A549 (cell line): ENCODE measurements around the gene SNCAIP. TPM values are rescaled to one million over a fixed set of nuclear protein-coding genes. Genes with fewer than 3 reads are reported as not detected.

Experiments used
- ATAC-seq, 2 experiments: fragments of 200-7000 bp in 1 of 2; fragments of >200 bp in 1 of 2; cut with Nextera tagmentation in 1 of 2; cut with Tn5 transposase in 1 of 2; 3 replicates each; pipeline versions ENCODE4 v1.8.0 to v1.9.1; 2018 to 2020; ENCODE audit warnings: mild to moderate bottlenecking in 1 of 2, moderate library complexity in 1 of 2
- CTCF ChIA-PET: fragments of 300-600 bp; sonication (Branson Sonifier 250); formaldehyde crosslinking; extraction: SDS; loops from one replicate; lab custom pipeline; 2021; ENCODE audit warnings: antibody characterized with exemption, inconsistent platforms; lab: Yijun Ruan, JAX
- POLR2A ChIA-PET: fragments of 350-600 bp; formaldehyde crosslinking; extraction: SDS; loops from one replicate; lab custom pipeline; 2021; ENCODE audit warnings: antibody characterized with exemption, inconsistent platforms; lab: Yijun Ruan, JAX
- DNase-seq, 2 experiments: peaks; one replicate each; pipeline versions ENCODE4 v3.0.0 to v3.0.0-alpha.2; 2011 to 2016; ENCODE audit warnings: low read depth in 1 of 2, low spot score in 1 of 2
- FAIRE-seq: peaks from 2 replicates; lab custom pipeline; 2011; peaks lifted over from hg19 to GRCh38; lab: Jason Lieb, UNC
- H3K27ac ChIP-seq, 2 experiments: fragments of >200 bp; sonication (Bioruptor Twin); formaldehyde crosslinking; 3 replicates each; pipeline ENCODE4 v1.5.1; 2016 to 2017
- H3K4me1 ChIP-seq: fragments of >200 bp; sonication (Bioruptor Twin); formaldehyde crosslinking; 3 replicates; pipeline ENCODE4 v1.6.1; 2016
- H3K4me2 ChIP-seq: fragments of >200 bp; sonication (Bioruptor Twin); formaldehyde crosslinking; 3 replicates; pipeline ENCODE4 v1.6.1; 2016
- H3K4me3 ChIP-seq: fragments of >200 bp; sonication (Bioruptor Twin); formaldehyde crosslinking; 3 replicates; pipeline ENCODE4 v1.5.1; 2016
- H3K9me3 ChIP-seq: fragments of >200 bp; sonication (Bioruptor Twin); formaldehyde crosslinking; 3 replicates; pipeline ENCODE4 v1.6.1; 2016
- BCL3 ChIP-seq: fragments of >200 bp; sonication (Bioruptor Twin); formaldehyde crosslinking; IDR thresholded peaks from 3 replicates; pipeline ENCODE4 v1.6.1; 2016
- BHLHE40 ChIP-seq: IDR thresholded peaks from 2 replicates; pipeline ENCODE4 v1.6.1; 2012; ENCODE audit warnings: low read depth, low read length, inconsistent platforms
- CBX2 ChIP-seq: fragments of 200-600 bp; sonication (generic); IDR thresholded peaks from 2 replicates; pipeline ENCODE4 v1.6.1; 2016; ENCODE audit warnings: low read depth, mild to moderate bottlenecking, borderline replicate concordance
- CBX8 ChIP-seq: fragments of 200-600 bp; sonication (generic); IDR thresholded peaks from 2 replicates; pipeline ENCODE4 v1.6.1; 2016
- CEBPB ChIP-seq, 2 experiments: fragments of >200 bp in 1 of 2; sonication (Bioruptor Twin) in 1 of 2; formaldehyde crosslinking in 1 of 2; IDR thresholded peaks; 2 replicates each; pipeline ENCODE4 v1.6.1; 2012 to 2016
- EHMT2 ChIP-seq: fragments of 200-600 bp; sonication (generic); IDR thresholded peaks from 2 replicates; pipeline ENCODE4 v1.6.1; 2016; ENCODE audit warnings: antibody characterized with exemption, low read depth, mild to moderate bottlenecking, moderate library complexity
- EP300 ChIP-seq, 2 experiments: fragments of >200 bp; sonication (Bioruptor Twin); formaldehyde crosslinking; IDR thresholded peaks; 2 replicates in 1 of 2; 3 replicates in 1 of 2; pipeline ENCODE4 v1.6.1; 2016 to 2017
- FOSB ChIP-seq: fragments of 250-450 bp; sonication (Bioruptor Pico); IDR thresholded peaks from 2 replicates; pipeline ENCODE4 v1.5.0; 2020; ENCODE audit warnings: mild to moderate bottlenecking, moderate library complexity
- HOXA7 ChIP-seq: fragments of 250-450 bp; sonication (Bioruptor Pico); IDR thresholded peaks from 2 replicates; pipeline ENCODE4 v1.5.0; 2020; ENCODE audit warnings: mild to moderate bottlenecking, moderate library complexity
- HOXB5 ChIP-seq: fragments of 250-450 bp; sonication (Bioruptor Pico); IDR thresholded peaks from 2 replicates; pipeline ENCODE4 v1.5.0; 2020; ENCODE audit warnings: mild to moderate bottlenecking, moderate library complexity
- KDM1A ChIP-seq: fragments of 200-600 bp; sonication (generic); IDR thresholded peaks from 2 replicates; pipeline ENCODE4 v1.6.1; 2016; ENCODE audit warnings: low read depth, mild to moderate bottlenecking
- KDM5A ChIP-seq: fragments of 200-600 bp; sonication (generic); IDR thresholded peaks from 2 replicates; pipeline ENCODE4 v1.6.1; 2016; ENCODE audit warnings: antibody characterized with exemption, mild to moderate bottlenecking
- MAFK ChIP-seq: fragments of 450-650 bp; IDR thresholded peaks from 2 replicates; pipeline ENCODE4 v1.6.1; 2014; ENCODE audit not compliant: partially characterized antibody
- MAZ ChIP-seq: fragments of 150-350 bp; IDR thresholded peaks from 2 replicates; pipeline ENCODE4 v1.6.1; 2014; ENCODE audit warnings: antibody characterized with exemption, low read depth, low read length, borderline replicate concordance
- POLR2AphosphoS2 ChIP-seq: conservative IDR thresholded peaks from 2 replicates; pipeline ENCODE4 v1.6.1; 2012; ENCODE audit warnings: low read length, improper control_type of control experiment, inconsistent platforms
- RARB ChIP-seq: fragments of 250-450 bp; sonication (Bioruptor Pico); IDR thresholded peaks from 2 replicates; pipeline ENCODE4 v1.8.0; 2021; ENCODE audit warnings: mild to moderate bottlenecking, moderate library complexity
- SREBF2 ChIP-seq: fragments of 450-650 bp; IDR thresholded peaks from 2 replicates; pipeline ENCODE4 v1.6.1; 2014; ENCODE audit warnings: mild to moderate bottlenecking, moderate library complexity
- TFCP2L1 ChIP-seq: fragments of 250-450 bp; sonication (Bioruptor Pico); IDR thresholded peaks from 2 replicates; pipeline ENCODE4 v1.5.0; 2021; ENCODE audit warnings: mild to moderate bottlenecking
- TP53 ChIP-seq: fragments of 250-450 bp; sonication (Bioruptor Pico); IDR thresholded peaks from 2 replicates; pipeline ENCODE4 v1.5.0; 2021; ENCODE audit warnings: mild to moderate bottlenecking, moderate library complexity
- ZNF302 ChIP-seq: fragments of 250-450 bp; sonication (Bioruptor Pico); IDR thresholded peaks from 2 replicates; pipeline ENCODE4 v1.9.0; 2021; ENCODE audit warnings: inconsistent platforms, mild to moderate bottlenecking, moderate library complexity
- ZSCAN20 ChIP-seq: fragments of 250-450 bp; sonication (Bioruptor Pico); IDR thresholded peaks from 2 replicates; pipeline ENCODE4 v1.8.0; 2022; ENCODE audit warnings: mild to moderate bottlenecking, moderate library complexity
- WGBS: methylation state at CpG from one replicate; pipeline ENCODE4 v1.1.6; 2017; ENCODE audit errors: missing lambda C conversion rate; 5-methylcytosine and 5-hydroxymethylcytosine counted together
- polyA plus RNA-seq, 4 experiments: library from polyadenylated mRNA; depleted of rRNA in 3 of 4; stranded (reverse); fragments of >200 nt; fragmentation: RNase III in 1 of 4; extraction: RNeasy Plus Mini Kit Qiagen cat#74134 plus additional on column Dnase treatment in 1 of 4; gene quantifications; 2 replicates in 3 of 4; 3 replicates in 1 of 4; pipeline ENCODE4 v1.2.3, GENCODE V29; 2011 to 2017
- TF ChIP-seq, protein P1 (sequence below): fragments of 200-600 bp; sonication (generic); IDR thresholded peaks from 2 replicates; pipeline ENCODE4 v1.6.1; 2016; ENCODE audit warnings: antibody characterized with exemption, mild to moderate bottlenecking, moderate library complexity
- TF ChIP-seq, protein P2 (sequence below): IDR thresholded peaks from 2 replicates; pipeline ENCODE4 v1.6.1; 2012
- TF ChIP-seq, protein P3 (sequence below): IDR thresholded peaks from 2 replicates; pipeline ENCODE4 v1.6.1; 2012
- TF ChIP-seq, protein P4 (sequence below): fragments of 250-450 bp; sonication (Bioruptor Pico); IDR thresholded peaks from 2 replicates; pipeline ENCODE4 v1.5.0; 2020; ENCODE audit warnings: low read depth, mild to moderate bottlenecking, moderate library complexity
- TF ChIP-seq, protein P5 (sequence below): fragments of 450-650 bp; IDR thresholded peaks from 2 replicates; pipeline ENCODE4 v1.6.1; 2014; ENCODE audit warnings: antibody characterized with exemption

SNCAIP gene
- polyA plus RNA-seq, 2 of the 4 experiments (the other 2 are of a cell fraction), result 0.03 to 0.04 TPM

- Histone ChIP-seq H3K27ac (no peak overlapping the region), H3K4me3 (no peak overlapping the region), H3K4me2 (no peak overlapping the region), H3K4me1 (no peaks in the 10 kb centered on the region), H3K9me3 (no peaks in the 10 kb centered on the region)
- no peak for TF ChIP-seq HOXB5
- no peak for TF ChIP-seq MAFK
- TF ChIP-seq BCL3, result no peak
- TF ChIP-seq, protein P1, sequence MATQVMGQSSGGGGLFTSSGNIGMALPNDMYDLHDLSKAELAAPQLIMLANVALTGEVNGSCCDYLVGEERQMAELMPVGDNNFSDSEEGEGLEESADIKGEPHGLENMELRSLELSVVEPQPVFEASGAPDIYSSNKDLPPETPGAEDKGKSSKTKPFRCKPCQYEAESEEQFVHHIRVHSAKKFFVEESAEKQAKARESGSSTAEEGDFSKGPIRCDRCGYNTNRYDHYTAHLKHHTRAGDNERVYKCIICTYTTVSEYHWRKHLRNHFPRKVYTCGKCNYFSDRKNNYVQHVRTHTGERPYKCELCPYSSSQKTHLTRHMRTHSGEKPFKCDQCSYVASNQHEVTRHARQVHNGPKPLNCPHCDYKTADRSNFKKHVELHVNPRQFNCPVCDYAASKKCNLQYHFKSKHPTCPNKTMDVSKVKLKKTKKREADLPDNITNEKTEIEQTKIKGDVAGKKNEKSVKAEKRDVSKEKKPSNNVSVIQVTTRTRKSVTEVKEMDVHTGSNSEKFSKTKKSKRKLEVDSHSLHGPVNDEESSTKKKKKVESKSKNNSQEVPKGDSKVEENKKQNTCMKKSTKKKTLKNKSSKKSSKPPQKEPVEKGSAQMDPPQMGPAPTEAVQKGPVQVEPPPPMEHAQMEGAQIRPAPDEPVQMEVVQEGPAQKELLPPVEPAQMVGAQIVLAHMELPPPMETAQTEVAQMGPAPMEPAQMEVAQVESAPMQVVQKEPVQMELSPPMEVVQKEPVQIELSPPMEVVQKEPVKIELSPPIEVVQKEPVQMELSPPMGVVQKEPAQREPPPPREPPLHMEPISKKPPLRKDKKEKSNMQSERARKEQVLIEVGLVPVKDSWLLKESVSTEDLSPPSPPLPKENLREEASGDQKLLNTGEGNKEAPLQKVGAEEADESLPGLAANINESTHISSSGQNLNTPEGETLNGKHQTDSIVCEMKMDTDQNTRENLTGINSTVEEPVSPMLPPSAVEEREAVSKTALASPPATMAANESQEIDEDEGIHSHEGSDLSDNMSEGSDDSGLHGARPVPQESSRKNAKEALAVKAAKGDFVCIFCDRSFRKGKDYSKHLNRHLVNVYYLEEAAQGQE, result no peak
- TF ChIP-seq EP300 (IDR thresholded peaks at IDR 0.05), result no peak
- TF ChIP-seq, protein P2, sequence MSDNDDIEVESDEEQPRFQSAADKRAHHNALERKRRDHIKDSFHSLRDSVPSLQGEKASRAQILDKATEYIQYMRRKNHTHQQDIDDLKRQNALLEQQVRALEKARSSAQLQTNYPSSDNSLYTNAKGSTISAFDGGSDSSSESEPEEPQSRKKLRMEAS, result no peak
- TF ChIP-seq, protein P3, sequence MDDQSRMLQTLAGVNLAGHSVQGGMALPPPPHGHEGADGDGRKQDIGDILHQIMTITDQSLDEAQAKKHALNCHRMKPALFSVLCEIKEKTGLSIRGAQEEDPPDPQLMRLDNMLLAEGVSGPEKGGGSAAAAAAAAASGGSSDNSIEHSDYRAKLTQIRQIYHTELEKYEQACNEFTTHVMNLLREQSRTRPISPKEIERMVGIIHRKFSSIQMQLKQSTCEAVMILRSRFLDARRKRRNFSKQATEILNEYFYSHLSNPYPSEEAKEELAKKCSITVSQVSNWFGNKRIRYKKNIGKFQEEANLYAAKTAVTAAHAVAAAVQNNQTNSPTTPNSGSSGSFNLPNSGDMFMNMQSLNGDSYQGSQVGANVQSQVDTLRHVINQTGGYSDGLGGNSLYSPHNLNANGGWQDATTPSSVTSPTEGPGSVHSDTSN, result no peak
- no peak for TF ChIP-seq KDM1A
- TF ChIP-seq HOXA7 (CRISPR knock-in tag), result no peak
- TF ChIP-seq CBX8, result no peak
- no peak for TF ChIP-seq TFCP2L1
- TF ChIP-seq BHLHE40, result no peak
- TF ChIP-seq FOSB (CRISPR knock-in tag), result no peak
- ATAC-seq (no peak), DNase-seq (no peak), FAIRE-seq (no peak)
- CTCF ChIA-PET, result no interaction called here
- 7% methylated on average over 3 of the region's 3 CpGs for WGBS
- POLR2A ChIA-PET, result no interaction called here
Measured at GRCh38 chr5:122355324-122355723, 43.3 kb downstream of the SNCAIP start.

DNA sequence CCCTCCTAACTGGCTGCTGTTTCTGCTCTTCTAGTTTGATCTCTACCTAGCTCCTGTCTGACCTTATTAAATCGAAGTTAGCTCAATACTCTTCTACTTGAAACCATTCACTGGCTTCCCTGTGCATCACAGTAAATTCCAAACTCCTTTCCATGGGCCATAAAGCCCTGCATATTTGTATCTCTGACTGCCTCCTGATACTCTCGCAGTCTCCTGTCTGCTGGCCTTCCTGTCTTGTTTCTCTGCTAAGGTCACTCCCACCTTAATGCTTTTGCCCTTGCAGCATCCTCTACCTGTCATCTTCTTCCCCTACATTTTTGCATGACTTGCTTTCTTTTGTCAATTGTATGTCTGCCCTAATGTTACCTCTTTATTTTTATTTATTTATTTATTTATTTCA is 44.8 kb downstream of the SNCAIP start:
- TF ChIP-seq ZSCAN20 (CRISPR knock-in tag), result no peak
- no peak for TF ChIP-seq RARB (CRISPR knock-in tag)
- TF ChIP-seq TFCP2L1, result no peak
- TF ChIP-seq CEBPB (IDR thresholded peaks at IDR 0.05), result no peak
- TF ChIP-seq POLR2AphosphoS2, result no peak
- no peak for TF ChIP-seq CBX2
- TF ChIP-seq, all 56 proteins: peak for 0
- ChIA-PET POLR2A (no interaction called here), CTCF (interaction anchor here (1.2 to 1.5 kb wide), 2 partner anchors 13 to 43 kb away, joined by 3 to 4 read pairs; no protein-coding TSS in a partner anchor)
- 26% methylated on average over 2 of the region's 2 CpGs for WGBS
- Histone ChIP-seq H3K4me2 (no peak overlapping the region), H3K4me1 (no peaks in the 10 kb centered on the region), H3K27ac (no peak overlapping the region), H3K9me3 (no peaks in the 10 kb centered on the region), H3K4me3 (no peak overlapping the region)
- DNase-seq (no peak), FAIRE-seq (no peak), ATAC-seq (no peak)

DNA sequence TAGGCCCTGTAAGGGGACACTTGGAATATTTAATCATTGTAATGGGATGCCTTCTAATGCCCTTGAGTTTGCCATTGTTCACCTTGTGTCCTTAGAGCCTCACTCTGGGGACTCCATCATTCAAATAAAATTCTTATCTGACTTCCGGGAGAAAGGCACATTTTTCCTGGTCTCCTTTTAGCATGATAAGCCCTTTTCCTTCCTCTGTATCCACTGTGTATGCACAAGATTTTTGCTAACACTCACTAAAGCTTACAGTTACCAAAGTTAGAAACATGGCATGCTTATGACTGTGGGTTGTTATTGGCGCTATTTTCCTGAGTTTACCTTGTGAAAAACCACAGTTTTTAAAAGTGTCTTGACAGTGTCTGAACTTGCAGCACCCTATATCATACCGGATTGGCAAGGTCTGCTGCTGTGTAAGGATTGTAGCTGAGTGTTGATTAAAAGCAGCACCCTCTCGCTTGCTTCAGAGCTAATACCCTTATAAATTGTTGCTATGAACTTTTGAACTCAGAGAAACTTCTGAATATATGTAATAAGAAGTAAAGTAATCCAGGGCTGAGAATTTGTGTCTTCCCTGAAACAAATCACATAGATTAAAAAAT is 46.4 kb downstream of the SNCAIP start:
- Histone ChIP-seq H3K4me3 (no peak overlapping the region), H3K4me1 (no peaks in the 10 kb centered on the region), H3K9me3 (no peaks in the 10 kb centered on the region), H3K27ac (no peak overlapping the region), H3K4me2 (no peak overlapping the region)
- 45% methylated on average over 4 of the region's 4 CpGs for WGBS
- ATAC-seq, result no peak
- DNase-seq, result no peak
- POLR2A ChIA-PET, result no interaction called here
- CTCF ChIA-PET, result no interaction called here
- no peak for FAIRE-seq
- no peak for TF ChIP-seq TP53 (CRISPR knock-in tag)
- no peak for TF ChIP-seq MAZ
- no peak for TF ChIP-seq KDM5A
- TF ChIP-seq ZNF302, result no peak
- TF ChIP-seq SREBF2, result no peak
- TF ChIP-seq, protein P4, sequence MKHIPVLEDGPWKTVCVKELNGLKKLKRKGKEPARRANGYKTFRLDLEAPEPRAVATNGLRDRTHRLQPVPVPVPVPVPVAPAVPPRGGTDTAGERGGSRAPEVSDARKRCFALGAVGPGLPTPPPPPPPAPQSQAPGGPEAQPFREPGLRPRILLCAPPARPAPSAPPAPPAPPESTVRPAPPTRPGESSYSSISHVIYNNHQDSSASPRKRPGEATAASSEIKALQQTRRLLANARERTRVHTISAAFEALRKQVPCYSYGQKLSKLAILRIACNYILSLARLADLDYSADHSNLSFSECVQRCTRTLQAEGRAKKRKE (CRISPR knock-in tag), result no peak
- TF ChIP-seq, protein P5, sequence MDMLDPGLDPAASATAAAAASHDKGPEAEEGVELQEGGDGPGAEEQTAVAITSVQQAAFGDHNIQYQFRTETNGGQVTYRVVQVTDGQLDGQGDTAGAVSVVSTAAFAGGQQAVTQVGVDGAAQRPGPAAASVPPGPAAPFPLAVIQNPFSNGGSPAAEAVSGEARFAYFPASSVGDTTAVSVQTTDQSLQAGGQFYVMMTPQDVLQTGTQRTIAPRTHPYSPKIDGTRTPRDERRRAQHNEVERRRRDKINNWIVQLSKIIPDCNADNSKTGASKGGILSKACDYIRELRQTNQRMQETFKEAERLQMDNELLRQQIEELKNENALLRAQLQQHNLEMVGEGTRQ, result no peak
- TF ChIP-seq BCL3, result no peak
- TF ChIP-seq EHMT2, result no peak
- TF ChIP-seq BHLHE40, result no peak
- no peak for TF ChIP-seq MAFK
- TF ChIP-seq KDM1A, result no peak
- TF ChIP-seq HOXB5, result no peak
